Pulmonary artery endothelial cell (primary cell): ENCODE measurements around the gene ERBB2. TPM values are rescaled to one million over a fixed set of nuclear protein-coding genes. Genes with fewer than 3 reads are reported as not detected.

Experiments used
- DNase-seq: peaks from one replicate; pipeline ENCODE4 v3.0.0-alpha.2; 2011; ENCODE audit warnings: low read depth, low spot score
- total RNA-seq: library from RNA; depleted of rRNA; stranded (reverse); fragments of >200 nt; gene quantifications from 2 replicates; pipeline ENCODE4 v1.2.3, GENCODE V29; 2014

ERBB2 gene
- 17.9 and 21.2 TPM in 2 replicates for total RNA-seq

DNA sequence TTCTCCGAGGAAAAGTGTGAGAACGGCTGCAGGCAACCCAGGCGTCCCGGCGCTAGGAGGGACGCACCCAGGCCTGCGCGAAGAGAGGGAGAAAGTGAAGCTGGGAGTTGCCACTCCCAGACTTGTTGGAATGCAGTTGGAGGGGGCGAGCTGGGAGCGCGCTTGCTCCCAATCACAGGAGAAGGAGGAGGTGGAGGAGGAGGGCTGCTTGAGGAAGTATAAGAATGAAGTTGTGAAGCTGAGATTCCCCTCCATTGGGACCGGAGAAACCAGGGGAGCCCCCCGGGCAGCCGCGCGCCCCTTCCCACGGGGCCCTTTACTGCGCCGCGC is at the start of gene ERBB2:
ERBB2 (plus strand) TSS at position 247 of the 330 bp plus-strand sequence. CDS start 175 bp downstream, outside the sequence.
- DNase-seq, result peak; percentile 27

DNA sequence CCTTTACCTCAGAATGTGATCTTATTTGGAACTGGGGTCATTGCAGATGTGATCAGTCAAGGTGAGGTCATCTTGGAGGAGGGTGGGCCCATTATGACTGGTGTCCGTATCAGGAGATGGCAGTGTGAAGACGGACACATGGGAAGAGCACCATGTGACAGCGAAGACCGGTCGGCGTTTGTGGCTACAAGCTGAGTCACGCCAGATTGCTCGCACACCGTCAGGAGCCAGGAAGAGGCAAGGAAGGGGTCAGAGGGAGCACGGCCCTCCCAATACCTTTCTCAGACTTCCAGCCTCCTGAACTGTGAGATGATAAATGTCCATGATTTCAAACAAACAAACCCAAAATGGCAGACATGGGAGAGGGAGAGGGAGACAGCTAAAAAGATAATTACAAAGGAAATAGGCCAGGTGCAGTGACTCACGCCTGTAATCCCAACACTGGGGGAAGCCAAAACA is 49.7 kb upstream of the ERBB2 start:
- no peak for DNase-seq

DNA sequence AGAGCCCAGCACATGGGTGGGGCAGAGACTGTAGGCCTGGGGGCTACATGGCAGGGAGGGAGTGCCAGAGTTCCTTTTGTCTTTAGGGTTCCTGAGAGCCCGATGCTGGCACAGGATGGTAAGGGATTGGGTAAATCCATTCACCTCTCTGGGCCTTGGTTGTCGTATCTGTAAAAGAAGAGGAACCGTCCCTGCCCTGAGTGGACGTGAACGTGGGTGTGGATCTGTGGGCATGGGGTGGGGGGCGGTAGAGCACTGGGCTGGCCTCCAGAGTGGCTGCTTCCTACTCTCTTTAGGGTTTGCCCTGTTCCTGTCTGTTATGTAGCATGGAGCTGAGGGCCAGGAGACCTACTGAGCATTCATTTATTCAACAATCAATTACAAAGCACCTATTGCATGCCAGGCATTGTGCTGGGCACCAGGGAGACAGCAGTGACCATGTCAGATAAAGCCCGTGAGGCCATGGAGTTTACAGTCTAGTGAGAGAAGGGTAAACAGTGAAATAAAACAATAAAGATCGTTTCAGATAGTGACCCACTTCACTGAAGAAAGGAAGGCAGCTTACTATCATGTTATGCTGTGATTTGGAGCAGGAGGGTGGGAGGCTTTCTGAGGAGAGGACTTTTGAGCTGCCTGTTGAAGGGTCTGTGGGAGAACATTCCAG is 47.8 kb upstream of the ERBB2 start:
- no peak for DNase-seq

DNA sequence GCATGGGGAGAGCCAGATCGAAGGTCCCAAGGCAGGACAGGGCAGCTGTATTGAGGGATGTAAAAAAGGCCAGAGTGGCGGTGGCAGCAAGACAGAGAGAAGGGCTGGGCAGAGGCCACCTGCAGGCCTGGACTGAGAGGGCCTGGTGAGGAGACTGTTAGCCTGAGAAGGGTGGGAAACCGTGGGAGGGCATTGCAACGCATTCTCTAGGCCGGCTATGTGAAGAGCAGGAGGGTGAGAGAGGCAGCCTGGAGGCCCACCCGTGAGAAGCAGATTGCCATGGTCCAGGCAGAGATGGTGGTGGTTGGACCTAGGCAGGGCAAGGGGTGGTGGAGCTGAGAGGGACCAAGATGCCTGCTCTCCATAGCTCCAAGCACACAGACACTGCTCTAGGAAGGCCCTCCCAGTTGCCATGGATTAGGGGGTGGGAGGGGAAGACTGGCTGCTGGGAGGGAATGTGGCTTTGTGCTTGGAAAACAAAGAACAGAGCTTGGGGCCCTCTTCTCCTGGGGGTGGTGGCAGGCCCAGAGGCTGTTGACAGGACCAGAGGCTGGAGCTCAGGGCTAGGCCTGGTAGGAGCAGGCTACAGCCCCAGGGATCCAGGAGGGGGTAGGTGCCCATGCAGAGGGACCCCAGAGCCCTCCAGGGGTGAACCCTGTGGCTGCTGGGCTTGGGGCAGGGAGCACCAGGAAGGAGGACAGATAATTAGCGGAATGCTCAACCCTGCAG is 47.1 kb upstream of the ERBB2 start:
- no peak for DNase-seq

DNA sequence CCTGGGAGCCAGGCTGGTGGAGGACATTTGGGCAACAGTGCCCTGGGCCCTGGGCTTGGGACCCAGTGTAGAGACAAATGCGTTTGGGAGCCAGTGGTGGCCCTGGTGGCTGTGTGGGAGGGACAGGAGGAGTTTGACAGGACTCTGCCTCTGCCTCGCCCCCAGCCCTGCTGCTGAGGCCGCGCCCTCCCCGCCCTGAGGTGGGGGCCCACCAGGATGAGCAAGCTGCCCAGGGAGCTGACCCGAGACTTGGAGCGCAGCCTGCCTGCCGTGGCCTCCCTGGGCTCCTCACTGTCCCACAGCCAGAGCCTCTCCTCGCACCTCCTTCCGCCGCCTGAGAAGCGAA is 46.6 kb upstream of the ERBB2 start:
- no peak for DNase-seq

DNA sequence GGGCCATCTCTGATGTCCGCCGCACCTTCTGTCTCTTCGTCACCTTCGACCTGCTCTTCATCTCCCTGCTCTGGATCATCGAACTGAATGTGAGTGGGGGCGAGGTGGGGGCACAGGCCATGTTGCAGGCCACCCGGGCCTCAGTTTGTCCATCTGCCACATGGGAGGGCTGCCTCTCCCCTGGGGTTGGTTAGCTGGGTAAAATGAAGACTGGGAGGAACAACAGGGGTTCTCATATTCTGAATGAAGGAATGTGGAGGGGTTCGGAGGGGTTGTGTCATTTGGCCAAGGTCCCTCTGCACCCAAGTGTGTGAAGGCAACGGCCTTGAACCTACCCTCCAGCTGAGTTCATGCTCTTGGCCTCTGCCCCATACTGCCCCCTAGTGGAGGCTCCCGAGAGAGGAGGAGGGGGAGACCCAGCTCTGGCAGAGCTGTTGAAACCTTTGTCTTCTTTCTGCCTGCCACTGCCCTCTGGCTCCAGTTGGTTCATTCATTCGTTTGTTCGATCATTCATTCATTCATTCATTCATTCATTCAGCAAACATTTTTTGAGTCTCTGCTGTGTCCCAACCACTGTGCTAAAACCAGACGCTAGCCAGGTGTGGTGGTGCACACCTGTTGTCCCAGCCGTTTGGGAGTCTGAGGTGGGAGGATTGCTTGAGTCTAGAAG is 46.1 kb upstream of the ERBB2 start:
- no peak for DNase-seq

DNA sequence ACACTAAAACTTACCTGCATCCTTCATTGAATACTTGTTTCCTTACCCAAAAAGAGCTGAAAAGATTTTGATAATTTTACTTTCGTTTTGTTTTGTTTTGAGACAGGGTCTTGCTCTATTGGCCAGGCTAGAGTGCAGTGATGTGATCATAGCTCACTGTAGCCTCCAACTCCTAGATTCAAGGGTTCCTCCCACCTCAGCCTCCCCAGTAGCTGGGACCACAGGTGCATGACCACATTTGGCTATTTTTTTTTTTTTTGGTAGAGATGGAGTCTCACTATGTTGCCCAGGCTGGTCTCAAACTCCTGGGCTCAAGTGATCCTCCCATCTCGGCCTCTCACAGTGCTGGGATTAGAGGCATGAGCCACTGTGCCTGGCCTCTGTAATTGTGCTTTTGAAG is 44.8 kb upstream of the ERBB2 start:
- no peak for DNase-seq

DNA sequence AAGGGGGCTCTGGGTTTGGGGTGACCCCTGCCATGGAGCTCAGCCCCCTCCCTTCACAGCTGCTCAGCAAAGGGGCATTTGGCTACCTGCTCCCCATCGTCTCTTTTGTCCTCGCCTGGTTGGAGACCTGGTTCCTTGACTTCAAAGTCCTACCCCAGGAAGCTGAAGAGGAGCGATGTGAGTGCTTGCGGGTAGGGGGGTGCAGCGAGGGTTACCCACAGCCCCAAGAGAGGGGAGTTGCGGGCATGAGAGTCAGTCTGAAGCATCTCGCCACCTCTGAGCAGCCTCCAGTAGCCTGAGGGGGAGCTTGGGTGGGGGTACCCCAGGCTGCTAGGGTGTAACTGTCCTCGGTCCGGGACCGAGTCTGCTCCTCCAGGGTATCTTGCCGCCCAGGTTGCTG is 41.5 kb upstream of the ERBB2 start:
- no peak for DNase-seq

DNA sequence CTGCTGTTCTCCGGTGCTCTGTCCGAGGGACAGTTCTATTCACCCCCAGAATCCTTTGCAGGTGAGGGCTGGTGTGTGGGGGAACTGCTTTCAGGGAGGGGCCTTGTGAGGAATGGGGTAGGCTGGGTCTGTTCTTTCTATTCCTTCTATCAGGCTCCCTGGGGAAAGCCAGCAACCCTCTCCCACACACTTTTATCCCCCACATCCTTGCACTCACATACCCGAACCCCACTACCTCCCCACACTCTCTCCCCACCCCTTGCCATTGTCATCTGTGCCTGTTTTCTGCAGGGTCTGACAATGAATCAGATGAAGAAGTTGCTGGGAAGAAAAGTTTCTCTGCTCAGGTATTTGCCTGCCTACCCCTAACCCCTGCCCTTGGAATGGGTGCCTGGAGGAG is 41.1 kb upstream of the ERBB2 start:
- DNase-seq, result no peak

DNA sequence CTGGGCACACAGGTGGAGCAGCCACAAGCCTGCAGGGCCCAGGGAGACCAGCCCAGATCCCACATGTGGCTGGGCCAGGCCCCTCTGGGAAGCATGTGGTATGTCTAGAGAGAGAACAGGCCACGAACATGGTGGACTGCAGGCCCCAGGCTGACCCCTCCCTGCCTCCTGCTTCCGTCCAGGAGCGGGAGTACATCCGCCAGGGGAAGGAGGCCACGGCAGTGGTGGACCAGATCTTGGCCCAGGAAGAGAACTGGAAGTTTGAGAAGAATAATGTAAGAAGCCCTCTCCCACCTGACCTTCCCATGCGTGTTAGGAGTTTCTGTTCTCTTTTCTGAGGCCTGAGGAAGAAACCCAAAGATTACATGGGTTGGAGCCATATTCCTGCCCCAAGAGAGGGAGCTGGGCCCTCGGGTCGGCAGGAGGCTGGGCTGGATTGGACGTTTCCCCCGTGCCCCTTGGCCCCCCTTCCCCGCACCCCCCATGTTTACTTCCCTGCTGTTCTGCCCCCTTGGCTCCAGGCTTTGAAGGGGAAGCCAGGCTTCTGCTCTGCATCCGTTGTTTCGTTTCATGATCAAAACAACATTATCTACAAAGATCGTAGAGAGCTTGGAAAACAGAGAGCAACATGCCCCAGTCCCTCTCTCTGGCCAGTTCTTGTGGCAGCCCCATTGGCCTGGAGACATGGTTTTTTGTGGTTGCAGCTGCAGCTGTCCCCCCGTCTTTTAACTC is 40.4 kb upstream of the ERBB2 start:
- peak; percentile 40 for DNase-seq

DNA sequence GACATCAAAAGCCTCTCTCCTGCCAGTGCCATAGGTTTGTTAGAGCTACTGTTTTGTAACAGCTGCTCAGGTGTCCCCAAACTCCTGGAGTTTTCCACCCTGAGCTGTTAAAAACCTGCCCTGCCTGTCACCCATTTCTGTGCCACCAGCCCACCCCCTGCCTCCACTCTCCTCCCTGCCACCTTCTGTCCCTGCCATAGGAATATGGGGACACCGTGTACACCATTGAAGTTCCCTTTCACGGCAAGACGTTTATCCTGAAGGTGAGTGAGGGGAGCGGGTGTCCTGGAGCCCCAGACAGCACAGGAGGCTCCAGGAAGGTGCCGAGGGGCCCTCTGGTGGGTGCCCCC is 39.9 kb upstream of the ERBB2 start:
- no peak for DNase-seq

DNA sequence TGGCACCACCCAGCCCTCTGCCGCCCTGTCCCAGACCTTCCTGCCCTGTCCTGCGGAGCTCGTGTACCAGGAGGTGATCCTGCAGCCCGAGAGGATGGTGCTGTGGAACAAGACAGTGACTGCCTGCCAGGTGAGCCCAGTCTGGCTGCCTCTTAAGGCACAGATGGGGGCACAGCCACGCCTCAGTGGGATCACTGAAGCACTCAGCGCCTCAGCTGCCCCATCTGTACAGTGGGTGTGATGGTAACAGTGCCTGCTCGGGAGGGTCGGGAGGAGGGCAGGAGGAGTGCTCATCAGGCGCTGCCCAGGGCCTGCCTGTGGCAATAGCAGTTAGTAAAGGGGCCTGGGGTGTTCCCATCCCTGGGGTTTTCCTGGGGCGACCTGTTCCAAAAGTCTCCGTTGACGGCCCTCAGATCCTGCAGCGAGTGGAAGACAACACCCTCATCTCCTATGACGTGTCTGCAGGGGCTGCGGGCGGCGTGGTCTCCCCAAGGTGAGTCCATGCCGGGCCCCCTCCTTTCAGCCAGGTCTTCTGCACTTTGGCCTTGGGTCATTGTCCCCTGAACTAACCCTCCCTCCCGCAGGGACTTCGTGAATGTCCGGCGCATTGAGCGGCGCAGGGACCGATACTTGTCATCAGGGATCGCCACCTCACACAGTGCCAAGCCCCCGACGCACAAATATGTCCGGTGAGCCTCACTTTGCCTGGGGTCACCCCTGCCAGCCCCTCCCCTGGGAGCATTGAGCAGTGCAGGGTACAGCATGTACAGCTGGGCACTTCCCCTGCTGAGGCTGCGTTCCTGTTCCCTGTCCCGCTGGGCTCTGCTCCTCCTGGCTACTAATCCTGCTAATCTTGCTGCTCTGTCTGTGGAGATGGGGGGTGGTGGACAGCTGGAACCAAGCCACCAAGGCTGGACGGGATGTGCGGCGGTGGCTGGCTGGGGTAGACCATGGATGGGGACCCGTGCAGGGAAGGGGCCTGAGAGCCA is 39.2 kb upstream of the ERBB2 start:
- no peak for DNase-seq

DNA sequence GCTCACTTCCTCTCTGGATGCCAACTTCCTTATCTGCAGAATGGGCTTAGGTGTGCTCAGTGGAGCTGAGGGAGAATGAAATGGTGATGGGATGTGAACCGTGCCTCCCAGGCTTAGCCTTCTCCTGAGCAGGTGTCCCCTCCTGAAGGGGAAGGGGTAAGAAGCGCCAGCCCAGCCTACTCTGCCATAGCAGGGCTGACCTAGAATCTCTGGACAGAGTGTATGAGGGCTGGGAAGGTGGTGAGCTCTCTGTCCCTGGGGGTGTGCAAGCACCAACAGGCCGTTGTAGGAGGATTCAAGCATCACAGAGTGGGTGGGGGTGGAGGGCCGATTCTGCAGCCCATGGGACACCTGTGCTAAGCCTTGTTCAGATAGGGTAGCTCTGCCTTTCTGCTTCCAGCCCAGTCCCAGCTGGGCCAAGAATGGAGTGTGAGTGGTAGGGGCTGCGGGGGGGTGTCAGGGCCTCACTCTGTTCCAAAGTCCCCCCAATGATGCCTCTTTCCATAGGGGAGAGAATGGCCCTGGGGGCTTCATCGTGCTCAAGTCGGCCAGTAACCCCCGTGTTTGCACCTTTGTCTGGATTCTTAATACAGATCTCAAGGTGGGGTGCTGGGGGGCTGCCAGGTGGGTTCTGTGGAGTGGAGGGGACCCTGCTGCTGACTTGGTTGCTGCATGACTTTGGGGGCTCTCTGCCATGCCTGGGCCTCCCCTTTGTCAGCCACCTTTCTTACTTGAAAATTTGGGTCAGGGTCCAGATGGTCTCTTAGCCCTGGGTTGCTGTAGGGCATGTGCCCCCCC is 37.9 kb upstream of the ERBB2 start:
- DNase-seq, result no peak

DNA sequence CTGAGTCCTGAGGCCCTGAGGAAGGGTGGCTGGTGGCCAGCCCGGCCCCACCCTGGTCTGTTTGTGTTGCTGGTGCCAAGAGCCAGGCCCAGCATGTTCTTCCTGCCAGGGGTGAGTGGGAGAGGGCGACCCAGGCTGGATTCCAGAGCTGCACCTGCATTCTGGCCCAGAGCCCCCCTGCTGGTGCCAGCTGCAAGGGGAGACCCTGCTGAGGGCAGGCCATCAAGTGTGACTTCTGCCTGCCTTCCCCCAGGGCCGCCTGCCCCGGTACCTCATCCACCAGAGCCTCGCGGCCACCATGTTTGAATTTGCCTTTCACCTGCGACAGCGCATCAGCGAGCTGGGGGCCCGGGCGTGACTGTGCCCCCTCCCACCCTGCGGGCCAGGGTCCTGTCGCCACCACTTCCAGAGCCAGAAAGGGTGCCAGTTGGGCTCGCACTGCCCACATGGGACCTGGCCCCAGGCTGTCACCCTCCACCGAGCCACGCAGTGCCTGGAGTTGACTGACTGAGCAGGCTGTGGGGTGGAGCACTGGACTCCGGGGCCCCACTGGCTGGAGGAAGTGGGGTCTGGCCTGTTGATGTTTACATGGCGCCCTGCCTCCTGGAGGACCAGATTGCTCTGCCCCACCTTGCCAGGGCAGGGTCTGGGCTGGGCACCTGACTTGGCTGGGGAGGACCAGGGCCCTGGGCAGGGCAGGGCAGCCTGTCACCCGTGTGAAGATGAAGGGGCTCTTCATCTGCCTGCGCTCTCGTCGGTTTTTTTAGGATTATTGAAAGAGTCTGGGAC is 37.1 kb upstream of the ERBB2 start:
- DNase-seq, result no peak

DNA sequence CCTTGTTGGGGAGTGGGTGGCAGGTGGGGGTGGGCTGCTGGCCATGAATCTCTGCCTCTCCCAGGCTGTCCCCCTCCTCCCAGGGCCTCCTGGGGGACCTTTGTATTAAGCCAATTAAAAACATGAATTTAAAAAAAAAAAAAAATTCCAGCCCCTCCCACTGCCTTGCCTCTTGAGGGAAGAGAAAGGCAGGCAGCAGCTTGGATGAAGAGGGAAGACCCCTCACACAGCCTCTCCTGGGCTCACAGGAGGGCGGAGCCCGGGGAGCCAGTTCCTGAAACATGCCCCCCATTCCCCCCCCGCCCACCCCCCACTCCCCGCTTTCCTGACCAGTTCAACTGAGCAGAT is 36.5 kb upstream of the ERBB2 start:
- no peak for DNase-seq

DNA sequence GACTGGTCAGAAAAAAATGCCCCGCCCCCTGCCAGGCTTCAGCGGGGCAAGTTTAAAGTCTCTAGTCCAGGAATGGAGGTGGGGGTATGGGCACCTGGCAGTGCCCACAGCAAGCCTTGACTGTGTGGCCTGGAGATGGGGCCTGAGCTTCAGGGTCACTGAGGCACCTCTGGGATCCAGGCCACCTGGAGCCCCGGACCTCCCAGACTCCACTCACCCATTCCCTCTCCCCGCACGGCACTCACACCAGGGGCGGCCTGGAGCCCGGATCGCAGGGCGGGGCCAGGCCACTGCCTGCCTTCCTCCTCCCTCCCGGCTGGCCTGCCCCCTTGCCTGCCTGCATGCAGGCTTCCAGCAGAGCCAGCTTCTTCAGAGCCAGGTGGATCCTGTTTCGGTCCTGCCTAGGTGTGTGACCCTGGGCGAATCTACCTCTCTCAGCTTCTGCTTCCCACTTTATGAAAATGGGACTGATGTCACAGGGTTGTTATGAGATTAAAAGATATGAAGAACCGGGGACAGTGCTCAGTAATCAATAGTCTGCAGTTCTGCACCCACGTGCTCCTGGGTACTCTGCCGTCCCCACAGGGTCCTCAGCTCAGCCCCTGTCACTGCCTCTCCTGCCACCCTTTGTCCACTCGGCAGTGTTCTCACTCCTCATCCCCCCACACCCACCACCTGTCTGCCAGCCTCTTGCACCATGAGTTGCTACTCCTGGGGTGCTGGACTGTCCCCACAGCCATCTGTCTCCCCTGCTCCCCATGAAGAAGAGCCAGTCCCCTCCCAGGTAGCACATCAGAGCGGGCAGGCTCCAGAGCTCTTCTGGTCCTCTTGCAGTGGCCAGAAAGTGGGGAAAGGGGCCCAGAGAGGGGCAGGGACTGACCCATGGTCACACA is 35.9 kb upstream of the ERBB2 start:
- DNase-seq, result no peak

DNA sequence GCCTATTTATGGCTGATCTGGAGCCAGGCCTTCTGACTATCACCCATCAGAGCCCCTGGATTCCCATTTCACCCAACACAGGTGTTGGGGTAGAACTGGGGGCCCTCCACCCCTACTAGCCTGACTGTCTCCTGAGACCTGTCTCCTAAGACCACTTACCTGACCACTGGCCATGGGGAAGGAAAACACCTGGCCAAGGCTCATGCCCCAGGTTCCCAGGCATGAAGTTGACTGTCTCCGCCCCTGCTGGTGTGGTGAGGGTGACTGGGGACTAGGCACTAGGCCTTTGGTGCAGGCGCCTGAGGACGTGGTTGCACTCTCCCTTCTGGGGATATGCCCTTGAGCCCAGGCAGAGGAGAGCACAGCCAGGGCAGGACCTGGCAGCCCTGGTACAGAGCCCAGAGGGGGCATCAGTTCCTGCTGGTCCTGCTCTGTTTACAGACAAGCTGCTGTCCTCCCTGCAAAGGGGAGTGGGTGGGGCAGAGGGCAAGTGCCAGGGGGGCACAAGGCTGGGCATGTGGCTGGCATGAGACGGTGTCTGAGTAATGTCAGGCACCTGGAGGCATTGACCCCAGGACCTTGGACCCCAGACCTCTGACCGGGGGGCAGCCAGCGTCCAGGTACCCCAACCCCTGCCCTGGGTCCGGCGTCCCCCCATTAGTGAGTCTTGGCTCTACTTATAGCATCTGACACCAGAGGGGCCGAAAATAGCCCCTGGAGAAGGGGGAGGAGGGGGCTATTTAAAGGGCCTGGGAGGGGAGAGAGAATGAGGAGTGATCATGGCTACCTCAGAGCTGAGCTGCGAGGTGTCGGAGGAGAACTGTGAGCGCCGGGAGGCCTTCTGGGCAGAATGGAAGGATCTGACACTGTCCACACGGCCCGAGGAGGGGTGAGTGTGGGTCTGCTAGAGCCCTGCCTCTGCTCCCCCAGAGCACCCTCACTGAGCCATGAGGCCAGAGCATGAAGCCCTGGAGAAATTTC is 35.0 kb upstream of the ERBB2 start, which contains the start of gene TCAP:
TCAP (plus strand) TSS at position 769 of the 981 bp plus-strand sequence; CDS start at position 780, 11 bp downstream.
- DNase-seq, result no peak
